Left kidney (tissue), 2 donors: ENCODE results near the gene DSCAM. TPM values are rescaled to one million over a fixed set of nuclear protein-coding genes. Genes with fewer than 3 reads are reported as not detected.

Source experiments
- DNase-seq: peaks from one replicate; pipeline ENCODE4 v3.0.0-alpha.2; 2013
- polyA plus RNA-seq: library from polyadenylated mRNA; unstranded; fragments of 120-200 nt; gene quantifications from one replicate; pipeline ENCODE4 v1.2.1, GENCODE V29; 2013; ENCODE audit not compliant: insufficient read length

The DSCAM gene
- polyA plus RNA-seq, 1 donor = 0.03 TPM

DNA sequence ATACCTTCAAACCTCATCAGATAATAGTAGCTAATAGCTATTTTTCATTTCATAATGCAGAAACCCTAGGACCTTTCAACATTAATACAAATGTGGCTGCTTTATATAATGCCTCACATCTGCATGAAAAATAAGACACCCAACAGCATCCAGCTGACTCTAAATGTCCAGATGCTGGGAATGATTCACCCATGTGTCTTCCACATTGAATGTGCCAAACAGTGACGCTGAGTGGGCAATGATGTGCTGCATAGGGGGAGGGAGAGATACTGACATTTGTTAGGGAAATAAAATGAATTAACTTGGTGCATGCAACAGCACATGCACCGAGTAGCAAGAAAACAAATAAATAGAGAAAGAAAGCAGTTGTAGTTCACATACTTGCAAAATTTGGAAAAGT lies 199.3 kb downstream of the DSCAM start:
- no peak for DNase-seq

DNA sequence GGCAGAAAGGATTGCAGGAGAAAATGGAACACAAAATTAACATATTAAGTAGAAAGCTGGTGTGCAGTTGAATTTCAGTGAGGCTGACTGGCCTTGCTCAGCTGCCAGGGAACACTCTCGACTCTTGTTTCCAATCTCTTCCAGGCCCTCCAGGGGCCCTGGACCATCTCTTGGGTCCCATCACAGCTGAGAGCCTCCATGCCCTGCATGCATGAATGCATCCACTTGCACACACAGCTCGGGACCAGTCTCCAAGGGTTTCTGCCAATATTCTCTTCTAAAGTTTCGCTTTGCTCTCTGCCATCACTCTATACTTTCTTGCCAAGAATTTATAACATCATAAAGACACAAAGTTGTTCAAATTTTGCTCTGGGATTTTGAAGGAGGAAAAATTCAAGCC lies 200.3 kb downstream of the DSCAM start:
- DNase-seq = no peak

DNA sequence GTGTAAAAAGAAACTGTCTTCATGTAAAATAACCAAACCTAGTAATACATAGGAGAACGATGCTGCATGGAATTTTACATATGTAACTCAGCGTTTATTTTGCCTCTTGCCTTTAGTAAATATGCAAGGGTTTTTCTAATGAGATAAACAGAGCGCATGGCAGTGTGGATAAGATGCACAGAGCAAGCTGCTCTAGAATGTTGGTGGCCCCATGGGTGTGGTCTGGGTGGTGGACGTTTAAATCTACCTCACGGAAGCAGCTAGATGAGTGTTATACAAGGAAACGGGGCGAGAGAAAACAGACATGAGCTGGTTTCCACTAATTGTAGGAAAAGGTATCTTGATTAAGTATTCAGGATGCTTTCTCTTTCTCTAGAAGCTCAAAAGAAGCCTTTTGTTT lies 205.9 kb downstream of the DSCAM start:
- no peak for DNase-seq

DNA sequence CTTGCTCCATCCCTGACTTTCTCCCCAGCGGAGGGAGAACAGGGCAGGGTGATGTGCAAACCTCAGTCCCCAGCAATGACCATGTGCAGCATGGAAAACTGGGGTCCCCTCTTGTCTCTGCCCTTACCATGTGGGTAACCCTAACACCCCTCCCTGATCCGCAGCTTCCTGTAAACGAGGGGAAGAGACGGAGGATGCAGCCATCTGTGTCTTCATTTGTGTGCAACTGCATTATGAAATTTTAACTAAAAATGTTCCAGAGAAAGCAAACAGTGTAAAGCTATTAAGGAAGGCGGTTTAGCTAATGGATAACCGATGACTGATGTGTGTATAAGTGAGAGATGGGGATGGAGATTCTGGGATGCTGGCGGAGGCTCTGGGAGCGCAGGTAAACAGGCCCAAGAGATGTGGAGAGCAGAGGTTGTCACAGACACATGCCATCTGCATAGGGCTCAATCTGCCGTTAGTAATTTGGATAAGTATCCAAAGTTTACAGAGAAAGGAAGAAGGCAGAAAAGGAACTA lies 206.6 kb downstream of the DSCAM start:
- no peak for DNase-seq

DNA sequence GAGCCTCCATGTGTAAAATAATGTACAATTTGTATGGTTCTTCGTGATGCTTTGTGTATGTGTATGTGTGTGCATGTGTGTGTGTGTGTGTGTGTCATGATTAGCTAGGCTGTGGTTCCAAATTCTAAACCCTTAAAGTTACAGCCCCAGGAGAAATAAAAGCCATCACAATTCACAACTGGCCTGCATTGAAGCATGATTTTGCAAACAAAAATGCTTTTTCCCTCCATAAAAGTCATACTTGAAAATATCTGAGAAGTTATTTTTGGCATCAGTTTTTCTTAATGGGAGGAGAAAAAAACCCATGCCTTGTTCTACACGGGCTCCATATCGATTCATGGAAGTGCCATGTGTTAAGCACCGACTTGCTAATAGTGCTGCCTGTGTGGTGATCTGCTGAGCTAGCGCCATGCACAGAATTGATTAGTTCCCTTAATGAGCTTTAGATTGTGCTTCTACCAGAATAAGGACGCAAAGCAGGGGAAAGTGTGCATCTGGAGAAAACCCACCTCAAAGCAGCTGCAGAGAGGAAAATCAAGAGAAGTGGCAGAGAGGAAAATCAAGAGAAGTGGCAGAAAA lies 207.3 kb downstream of the DSCAM start:
- DNase-seq = no peak

DNA sequence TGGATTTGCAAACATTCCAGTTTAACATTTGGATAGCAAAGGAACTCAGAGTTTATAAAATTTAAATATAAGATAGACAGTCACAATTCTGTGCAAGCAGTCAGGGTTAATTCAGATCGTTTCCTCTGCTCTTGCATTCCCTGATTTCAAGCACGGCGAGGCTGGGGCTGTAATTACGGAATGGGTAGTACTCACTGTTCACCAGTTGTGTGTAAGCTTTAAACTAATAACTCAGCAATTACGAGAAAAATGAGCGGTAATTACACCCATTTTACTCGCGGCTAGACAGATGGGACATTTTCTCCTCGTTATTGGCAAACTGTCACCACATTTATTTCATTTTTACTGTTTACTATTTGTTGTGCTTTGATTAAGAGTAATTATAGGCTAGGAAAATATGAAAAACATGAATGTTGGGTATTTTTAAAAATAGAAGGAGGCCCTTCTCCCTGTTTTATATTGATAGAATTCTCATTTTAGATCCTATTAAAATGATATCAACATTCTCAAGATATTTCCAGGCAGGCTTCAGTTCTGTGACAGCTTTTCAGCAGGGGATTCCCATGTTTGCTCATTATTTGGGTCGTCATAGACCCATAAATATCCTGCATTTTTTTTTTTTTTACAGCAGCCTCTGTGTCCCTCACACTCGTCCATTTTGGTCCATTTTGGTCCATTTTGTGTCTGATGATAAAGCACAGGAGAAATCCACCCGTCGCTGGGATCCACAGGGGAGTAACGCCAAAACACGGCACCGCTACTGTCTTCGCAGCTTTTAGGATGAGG lies 208.3 kb downstream of the DSCAM start:
- no peak for DNase-seq

DNA sequence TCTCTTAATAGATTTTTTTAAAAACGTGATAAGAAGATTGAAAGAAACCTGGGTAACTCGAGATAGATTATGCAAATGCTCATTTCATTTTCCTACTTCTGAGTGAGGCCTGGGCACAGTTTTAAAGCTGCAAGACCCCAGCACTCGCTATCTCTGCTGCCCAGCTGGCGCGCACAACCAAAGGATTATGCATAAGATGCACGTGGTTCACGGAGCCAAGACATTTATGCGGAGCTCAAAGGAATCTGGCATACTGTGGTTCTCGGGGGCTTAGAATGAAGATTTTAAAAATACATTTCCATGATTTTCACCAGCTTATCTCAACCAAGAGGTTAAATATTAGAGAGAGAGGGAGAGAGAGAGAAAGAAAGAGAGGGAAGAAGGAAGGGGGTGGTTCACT lies 210.9 kb downstream of the DSCAM start:
- DNase-seq = no peak

DNA sequence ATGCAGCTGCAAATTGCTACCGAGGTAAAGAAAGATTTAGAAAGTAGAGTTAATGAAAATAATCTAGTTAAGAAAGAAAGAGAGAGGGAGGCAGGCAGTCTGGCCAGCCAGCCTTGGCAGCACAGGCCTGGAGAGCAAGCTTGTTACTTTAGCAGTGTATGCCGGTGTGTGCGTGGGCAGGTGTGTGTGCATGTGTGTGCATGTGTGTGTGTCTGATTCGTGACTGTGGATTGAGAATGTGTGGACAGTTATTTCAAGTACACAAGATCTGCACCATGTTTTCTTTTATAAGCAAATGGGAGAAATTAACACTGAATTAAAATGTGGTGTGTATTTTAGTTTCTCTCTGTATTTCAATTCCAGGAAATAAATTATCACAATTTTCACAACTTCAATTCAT lies 211.6 kb downstream of the DSCAM start:
- DNase-seq = no peak

DNA sequence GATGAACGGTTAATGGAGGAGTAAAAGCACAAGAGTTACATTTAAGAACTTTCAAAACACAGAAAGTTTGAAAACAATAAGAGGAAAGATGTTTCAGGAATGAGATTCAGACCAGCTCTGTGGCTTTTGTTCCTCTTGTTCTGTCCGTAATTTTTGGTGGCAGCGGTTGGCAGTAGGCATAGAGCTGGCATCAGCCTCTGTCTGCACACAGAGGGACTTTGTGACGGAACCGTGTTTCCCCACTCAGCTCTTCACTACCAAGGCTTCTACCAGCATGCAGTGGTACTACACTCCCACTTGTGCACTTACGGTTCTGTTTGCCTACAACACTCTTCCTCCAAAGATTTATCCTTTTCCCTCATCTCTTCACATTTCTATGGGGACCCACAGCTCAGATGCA lies 212.8 kb downstream of the DSCAM start:
- no peak for DNase-seq

DNA sequence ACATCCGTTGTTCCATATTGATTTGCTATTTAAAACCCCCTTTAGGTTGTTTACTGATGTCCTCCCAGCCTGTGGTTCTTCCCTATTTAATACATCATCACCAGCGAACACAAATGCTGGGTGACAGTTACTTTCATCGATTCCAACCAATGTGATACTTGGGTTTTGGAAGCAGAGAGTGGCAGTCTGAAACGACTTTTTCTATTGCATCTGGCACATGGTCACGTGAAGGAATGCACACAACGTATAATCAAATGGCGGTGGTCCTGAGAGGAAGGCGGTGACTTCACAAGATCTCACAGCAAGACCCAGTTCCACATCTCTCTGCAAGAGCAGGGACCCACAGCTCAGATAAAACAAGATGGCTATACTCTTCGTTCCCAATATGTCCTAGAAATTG lies 213.9 kb downstream of the DSCAM start:
- DNase-seq = no peak

DNA sequence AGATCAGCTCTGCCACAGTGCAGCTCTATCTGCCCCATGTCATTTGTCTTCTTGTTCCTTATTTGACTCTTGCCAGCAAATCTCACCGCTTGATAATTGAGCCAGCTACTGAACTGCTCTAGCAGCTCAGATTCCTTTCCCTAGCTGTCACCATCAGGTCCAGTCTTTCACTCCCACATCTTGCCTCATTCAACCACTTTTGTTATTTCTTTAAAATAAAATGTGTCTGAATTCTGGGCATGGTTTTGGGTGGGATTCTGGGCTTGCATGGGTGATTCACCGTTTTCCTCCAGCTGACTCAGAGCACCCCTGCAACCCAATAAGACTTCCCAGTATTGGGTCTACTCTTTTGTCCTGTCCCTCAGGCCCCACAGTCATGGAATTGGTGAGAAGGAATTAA lies 215.7 kb downstream of the DSCAM start:
- DNase-seq = no peak

DNA sequence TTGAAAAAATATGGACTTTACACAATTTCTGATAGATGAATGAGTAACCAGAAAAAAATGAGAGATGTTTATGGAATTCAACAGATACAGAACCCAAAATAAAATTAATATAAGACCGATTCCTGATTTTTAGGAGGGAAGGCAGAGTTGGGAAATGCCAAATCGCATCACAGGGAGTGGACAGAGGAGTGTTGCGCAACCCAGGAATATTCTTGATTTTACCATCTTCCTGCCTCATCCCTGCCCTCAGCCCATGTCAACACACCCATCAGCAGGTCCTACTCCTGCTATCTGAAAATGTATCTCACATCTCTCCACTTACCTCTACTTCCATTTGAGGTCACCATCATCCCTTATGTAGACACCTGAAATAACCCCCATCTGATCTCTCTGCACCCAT lies 221.0 kb downstream of the DSCAM start:
- DNase-seq = no peak

DNA sequence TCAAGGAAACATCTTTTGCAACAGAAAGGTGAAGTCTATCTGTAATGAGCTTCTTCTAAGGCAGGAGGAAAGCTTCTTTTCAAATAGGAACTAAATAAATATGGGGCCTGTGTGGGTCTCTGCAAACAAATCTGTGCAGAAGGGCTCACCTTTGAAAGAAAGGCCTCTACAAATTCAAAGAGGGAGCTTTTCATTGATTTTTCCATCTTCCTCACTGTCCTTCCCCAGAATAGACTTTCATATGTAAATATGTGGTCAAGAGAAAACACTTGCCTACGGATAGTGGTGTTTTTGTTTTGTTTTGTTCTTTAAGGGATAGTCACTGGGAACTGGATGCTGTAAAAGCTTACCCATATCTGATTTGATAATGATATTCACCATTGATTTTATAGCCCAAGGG lies 223.4 kb downstream of the DSCAM start:
- no peak for DNase-seq

DNA sequence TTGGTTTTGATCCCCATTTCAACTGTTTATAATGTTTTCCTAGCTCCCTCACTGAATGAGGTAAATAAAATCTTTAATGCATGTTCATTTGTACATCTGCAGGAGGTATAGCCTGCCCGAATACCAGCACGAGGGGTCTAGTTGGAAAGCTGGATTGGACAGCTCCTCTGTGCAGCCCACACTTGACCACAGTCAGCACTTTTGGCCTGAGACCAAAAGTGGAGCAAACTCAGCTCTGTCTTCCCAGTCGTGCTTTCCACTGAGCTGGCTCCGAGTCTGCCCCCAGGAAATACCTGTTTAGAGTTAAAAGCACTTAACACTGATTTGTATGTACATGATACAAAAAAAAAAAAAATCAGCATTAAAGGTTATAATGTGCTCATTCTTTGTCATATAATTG lies 224.4 kb downstream of the DSCAM start:
- no peak for DNase-seq

DNA sequence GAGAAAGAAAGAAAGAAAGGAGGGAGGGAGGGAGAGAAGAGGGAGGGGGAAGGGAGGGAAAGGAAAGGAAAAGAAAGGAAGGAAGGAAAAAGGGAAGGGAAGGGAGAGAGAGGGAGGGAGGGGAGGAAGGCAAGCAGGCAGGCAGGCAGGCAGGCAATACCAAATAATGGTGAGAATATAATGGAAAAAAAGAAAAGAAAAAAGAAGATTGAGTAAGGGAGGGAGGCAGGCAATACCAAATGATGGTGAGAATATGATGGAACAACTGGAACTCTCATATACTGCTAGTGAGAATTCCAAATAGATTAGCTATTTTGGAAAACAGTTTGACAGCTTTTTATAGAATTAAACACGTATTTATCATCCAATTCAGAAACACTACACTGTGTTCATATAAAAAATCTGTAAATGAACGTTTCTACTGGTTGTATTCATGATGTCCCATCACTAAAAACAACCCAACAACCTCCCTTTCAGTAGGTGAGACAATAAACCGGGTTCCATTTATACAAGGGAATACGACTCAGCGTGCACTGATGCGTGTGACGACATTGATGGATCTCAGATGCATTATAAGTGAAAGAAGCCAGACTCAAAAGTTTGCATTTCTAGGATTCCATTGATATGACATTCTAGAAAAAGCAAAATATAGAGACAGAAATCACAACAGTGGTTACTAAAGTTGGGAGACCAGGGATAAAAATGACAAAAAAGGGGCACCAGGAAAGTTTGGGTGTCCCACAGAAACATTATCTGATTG lies 226.4 kb downstream of the DSCAM start:
- no peak for DNase-seq

DNA sequence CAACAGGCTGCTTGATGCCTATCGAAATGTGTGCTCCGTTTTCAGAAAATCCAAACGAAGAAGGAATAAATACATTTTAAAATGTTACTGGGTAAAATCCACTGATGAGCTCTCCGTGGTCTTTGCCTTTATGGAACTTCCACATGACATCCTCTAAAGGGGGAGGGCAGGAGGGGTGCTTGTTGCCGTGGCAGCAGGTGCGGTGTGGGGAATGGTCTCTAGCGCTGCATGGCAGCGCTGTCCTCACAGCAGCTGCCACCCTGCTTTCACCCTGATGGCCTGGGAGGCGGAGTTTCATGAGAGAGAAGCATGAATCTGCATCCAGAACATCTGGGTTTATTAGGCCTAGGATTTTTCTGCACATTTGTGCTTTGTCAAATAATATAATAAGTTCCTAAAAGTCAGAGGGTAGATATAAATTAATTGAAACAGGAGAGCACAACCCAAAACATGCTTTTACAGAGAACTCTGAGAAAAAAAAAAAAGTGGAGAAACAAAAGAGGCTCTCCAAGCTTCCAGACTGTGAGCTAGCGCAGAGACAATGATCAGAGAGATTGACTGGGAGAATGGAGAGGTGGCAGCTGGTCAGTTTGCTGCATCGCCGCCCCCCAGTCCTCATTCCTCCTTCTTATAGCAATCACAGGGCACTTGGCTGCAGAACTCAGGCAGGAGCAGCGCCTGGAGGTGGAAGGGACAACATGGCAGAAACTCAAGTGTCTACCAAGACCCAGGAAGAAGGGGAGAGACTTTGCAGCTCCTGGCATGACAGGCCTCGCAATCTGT lies 228.6 kb downstream of the DSCAM start:
- DNase-seq = no peak

DNA sequence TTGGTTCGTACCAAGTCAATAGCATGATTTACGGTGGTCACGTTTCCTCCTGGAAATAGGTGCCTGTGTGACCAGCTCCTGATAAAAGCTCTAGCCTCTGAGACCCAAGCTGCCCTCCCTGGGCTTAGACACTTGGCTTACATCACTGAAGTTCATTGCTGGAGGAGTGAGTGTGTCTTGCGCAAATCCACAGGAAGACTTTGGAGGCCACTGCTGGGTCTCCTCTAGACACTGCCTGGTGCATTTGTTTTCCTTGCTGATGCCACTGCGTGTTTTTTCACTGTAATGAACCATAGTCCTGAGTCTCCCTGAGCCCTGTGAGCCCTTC lies 230.6 kb downstream of the DSCAM start:
- DNase-seq = no peak

DNA sequence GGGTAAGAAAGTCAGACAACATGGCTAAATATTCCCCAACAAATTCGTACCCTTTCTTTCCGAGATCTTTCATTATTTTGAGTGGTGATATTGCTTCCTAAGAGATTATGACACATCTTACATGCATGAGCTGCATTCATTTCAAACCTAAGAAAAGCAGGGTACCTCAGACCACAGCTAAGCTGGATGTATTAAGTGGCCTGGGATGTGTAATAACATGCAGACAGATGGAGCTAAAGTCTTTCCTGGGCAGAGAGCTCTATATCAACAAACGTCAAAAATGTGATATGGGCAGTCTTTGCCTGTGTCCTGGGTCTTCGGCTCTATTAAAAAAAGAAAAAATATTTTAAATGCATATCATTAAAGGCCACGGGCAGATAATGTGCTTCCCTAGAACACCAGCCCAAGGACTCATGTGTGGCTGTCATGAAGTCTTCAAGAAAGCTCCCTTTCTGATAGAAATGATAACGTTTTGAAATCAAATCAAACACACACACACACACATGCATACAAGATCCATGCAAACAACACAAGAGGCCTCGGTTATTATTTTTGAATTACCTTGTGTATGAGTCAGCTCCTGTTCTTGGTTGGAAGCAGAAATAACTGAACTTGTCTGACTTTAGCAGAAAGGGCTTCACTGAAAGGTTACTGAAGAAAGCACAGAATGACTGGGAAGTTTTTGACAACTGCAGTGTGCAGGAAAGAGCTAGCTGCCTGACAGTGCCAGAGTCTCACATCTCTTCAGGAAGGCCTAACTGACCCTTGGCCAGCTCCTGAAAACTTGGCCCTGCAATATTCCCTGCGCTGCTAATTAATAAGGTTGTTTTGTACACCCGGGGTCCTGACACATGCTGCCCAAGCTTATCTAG lies 231.2 kb downstream of the DSCAM start:
- DNase-seq = no peak

DNA sequence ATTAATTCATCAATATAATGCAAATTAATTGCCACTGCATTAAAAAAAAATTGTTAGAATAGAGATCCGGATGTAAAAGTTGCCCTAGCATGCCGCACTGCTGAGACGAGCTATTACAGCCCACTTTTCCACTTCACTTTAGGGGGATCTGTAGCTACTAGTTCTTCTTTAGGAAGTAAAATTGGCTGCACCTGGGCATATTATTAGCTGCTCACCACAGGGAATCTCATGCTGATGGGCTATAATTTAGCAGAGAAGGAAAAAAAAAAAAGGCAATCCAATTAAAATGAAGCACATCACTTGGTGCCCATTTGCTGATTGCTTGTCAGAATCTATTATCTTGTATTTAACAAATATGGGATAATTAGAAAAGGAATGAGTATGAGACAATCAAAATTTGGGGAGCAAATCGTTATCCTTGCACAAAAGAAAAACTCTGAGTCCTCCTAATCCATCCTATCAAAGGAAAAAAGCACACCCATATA lies 233.4 kb downstream of the DSCAM start:
- DNase-seq = no peak

DNA sequence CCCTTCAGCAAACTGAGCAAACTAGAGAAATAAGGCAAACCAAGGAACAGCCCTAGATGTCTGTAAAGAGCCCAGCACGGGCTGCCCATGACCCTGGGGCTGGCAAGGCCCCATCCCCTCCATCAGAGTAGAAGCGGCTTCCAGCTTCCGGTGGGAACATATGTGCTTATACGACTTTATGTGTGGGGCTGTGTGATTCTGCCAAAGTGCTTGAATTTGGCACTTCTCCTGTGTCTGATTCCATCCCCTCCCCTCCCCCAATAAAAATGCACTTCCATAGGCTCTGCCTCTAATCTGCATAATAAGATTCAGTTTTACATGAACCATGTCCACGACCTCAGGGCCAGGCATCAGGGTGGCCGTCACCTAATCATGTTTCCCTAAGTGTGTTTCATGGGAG lies 236.6 kb downstream of the DSCAM start:
- DNase-seq = no peak

DNA sequence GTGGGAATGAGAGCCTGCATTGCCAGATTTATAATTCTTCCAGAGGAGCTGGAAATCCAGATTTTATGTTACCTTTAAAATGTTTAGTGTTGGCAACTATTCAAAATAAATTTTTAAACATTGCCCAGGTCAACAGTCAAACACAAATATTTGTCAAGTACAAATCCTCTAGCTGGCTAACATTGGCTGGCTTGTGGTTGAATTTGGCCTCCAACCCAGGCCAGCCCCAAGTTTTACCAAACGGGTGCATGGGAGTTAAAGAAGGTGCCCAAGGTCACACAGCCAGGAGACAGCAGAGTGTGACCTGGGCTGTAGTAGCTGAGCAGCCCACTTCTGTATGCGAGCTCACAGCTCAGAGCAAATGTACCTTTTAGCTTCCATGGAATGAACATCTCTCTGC lies 240.6 kb downstream of the DSCAM start:
- no peak for DNase-seq
